Psoas muscle (tissue), 8 donors: ENCODE measurements around the gene IL20RA. TPM values are rescaled to one million over a fixed set of nuclear protein-coding genes. Genes with fewer than 3 reads are reported as not detected.

ENCODE experiments used
- ATAC-seq, 4 donors: fragments of 200-7000 bp; cut with Tn5 transposase; one replicate each; pipeline ENCODE4 v1.9.1; 2020; ENCODE audit warnings: moderate library complexity in 3 of 4, mild to moderate bottlenecking in 2 of 4
- DNase-seq, 2 donors: peaks; one replicate each; pipeline ENCODE4 v3.0.0-alpha.2; 2020
- H3K27ac ChIP-seq: fragments of 200-600 bp; one replicate; pipeline ENCODE4 v1.8.0; 2022
- H3K27me3 ChIP-seq, 3 donors: fragments of 200-600 bp in 1 of 3; one replicate each; pipeline versions ENCODE4 v1.6.1 to v1.8.0; 2013 to 2022; ENCODE audit warnings: low read length in 2 of 3, mild to moderate bottlenecking in 2 of 3, moderate library complexity in 1 of 3; ENCODE audit not compliant: insufficient read depth in 3 of 3
- H3K36me3 ChIP-seq, 2 donors: fragments of 200-600 bp in 1 of 2; one replicate each; pipeline versions ENCODE4 v1.6.1 to v1.8.0; 2013 to 2022; ENCODE audit warnings: low read depth in 1 of 2, mild to moderate bottlenecking in 1 of 2, moderate library complexity in 1 of 2; ENCODE audit not compliant: insufficient read depth in 1 of 2
- H3K4me1 ChIP-seq: fragments of 200-600 bp; one replicate; pipeline ENCODE4 v1.8.0; 2022
- H3K4me3 ChIP-seq: fragments of 200-600 bp; one replicate; pipeline ENCODE4 v1.8.0; 2022; ENCODE audit warnings: mild to moderate bottlenecking
- H3K9me3 ChIP-seq: fragments of 200-600 bp; one replicate; pipeline ENCODE4 v1.8.0; 2022
- CTCF ChIP-seq: fragments of 200-600 bp; IDR thresholded peaks from one replicate; pipeline ENCODE4 v1.8.0; 2022; ENCODE audit warnings: antibody characterized with exemption
- WGBS, 3 donors: extraction: QIAGEN DNeasy Blood & Tissue Kit; methylation state at CpG; one replicate each; pipeline versions ENCODE4 v1.1.6 to v1.1.7; 2013; 5-methylcytosine and 5-hydroxymethylcytosine counted together
- intact Hi-C, 2 donors: fragments of 100-400 bp; cut with DNase I; formaldehyde crosslinking; loops; one replicate each; pipeline versions ENCODE4 v1.11.0 to v1.14.2; 2022
- polyA plus RNA-seq, 3 donors: library from polyadenylated mRNA; stranded (reverse); fragments of 200-250 nt; gene quantifications; one replicate each; pipeline ENCODE4 v1.2.3, GENCODE V29; 2013
- total RNA-seq, 4 donors: library from RNA; stranded (reverse); fragmentation: NEBNext Ultra II Directional in 2 of 4; extraction: Animal tissue kit (Norgen Biotek cat#: 25700) in 2 of 4; gene quantifications; one replicate each; pipeline versions ENCODE4 v1.2.1 to v1.2.4, GENCODE V29; 2021 to 2023
- donor health status: healthy with polysubstance abuse.
- donor health status: DM: no; HTN: no; CAD: no; lungs with moderate emphysema.
- donor health status: Bipolar disorder and iron deficiency.
- donor health status: healthy.
- donor health status: DM: yes; HTN: yes; CAD: no.
- donor health status: DM: no; HTN: no; CAD: no.
- donor health status: DM: no; HTN: no; CAD: no.
- donor health status: DM: yes; HTN: yes; CAD: no.

Gene IL20RA
- total and polyA plus RNA-seq, 7 donors: 0.04 to 0.94 (median 0.15) TPM; not detected in 1

- no peak for TF ChIP-seq CTCF
- no peaks in the 10 kb centered on the region for H3K4me1 ChIP-seq
- no peak overlapping the region for H3K27ac ChIP-seq
- no peak for DNase-seq
- H3K36me3 ChIP-seq: no peaks in the 10 kb centered on the region
- ATAC-seq: no peak
- intact Hi-C loops: no loop called here
- no peak overlapping the region for H3K4me3 ChIP-seq
- 33 to 39% (median 33%) methylated on average over 2 of the region's 2 CpGs for WGBS, 3 donors
- peaks cover 6 to 35% (median 7%) of the 10 kb centered on the region in 3 donors for H3K27me3 ChIP-seq
- H3K9me3 ChIP-seq: no peaks in the 10 kb centered on the region
Measured at GRCh38 chr6:137049095-137049494, 4.3 kb upstream of the IL20RA start.

- Histone ChIP-seq H3K4me3 (no peak overlapping the region), H3K36me3 (no peaks in the 10 kb centered on the region), H3K4me1 (no peaks in the 10 kb centered on the region), H3K27me3 (peaks cover 7 to 57% (median 7%) of the 10 kb centered on the region in 3 donors), H3K27ac (no peak overlapping the region), H3K9me3 (no peaks in the 10 kb centered on the region)
- no peak for ATAC-seq
- intact Hi-C loops: no loop called here
- no peak for TF ChIP-seq CTCF
- 73 to 81% (median 79%) methylated on average over 5 of the region's 5 CpGs for WGBS, 3 donors
- DNase-seq: no peak
Measured at GRCh38 chr6:137046871-137047412, 2.2 kb upstream of the IL20RA start.

- Histone ChIP-seq H3K4me1 (no peaks in the 10 kb centered on the region), H3K27ac (no peak overlapping the region), H3K4me3 (peak overlapping the region; percentile 80), H3K9me3 (no peaks in the 10 kb centered on the region), H3K27me3 (peaks cover 2 to 68% (median 7%) of the 10 kb centered on the region in 3 donors), H3K36me3 (no peaks in the 10 kb centered on the region)
- no peak for DNase-seq
- intact Hi-C loops: no loop called here
- no peak for TF ChIP-seq CTCF
- no peak for ATAC-seq
- WGBS, 3 donors: 96 to 97% (median 96%) methylated on average over 7 of the region's 7 CpGs
Measured at GRCh38 chr6:137045222-137045789, 541 bp upstream of the IL20RA start.

- TF ChIP-seq CTCF: no peak
- Histone ChIP-seq H3K27me3 (peaks cover 0 to 74% (median 9%) of the 10 kb centered on the region in 3 donors), H3K4me1 (no peaks in the 10 kb centered on the region), H3K27ac (no peak overlapping the region), H3K36me3 (no peaks in the 10 kb centered on the region), H3K4me3 (peak overlapping the region; percentile 80), H3K9me3 (no peaks in the 10 kb centered on the region)
- peak; percentile 24 to 47 for DNase-seq
- intact Hi-C loops: no loop called here
- peak in 3 of 4 donors; percentile 39 to 66 (median 44) for ATAC-seq
- WGBS, 3 donors: 4 to 7% (median 5%) methylated on average over 26 to 42 of the region's 42 CpGs
Measured at GRCh38 chr6:137043710-137044365, 927 bp downstream of the IL20RA start.
